Transverse colon (tissue), 4 donors: ENCODE measurements around the gene SMAD3.

Source experiments
- EP300 ChIP-seq: sonication (generic); formaldehyde crosslinking; IDR thresholded peaks from one replicate; pipeline ENCODE4 v1.6.1; 2017; ENCODE audit warnings: antibody characterized with exemption, low read depth
- POLR2A ChIP-seq: fragments of 450-650 bp; IDR thresholded peaks from one replicate; pipeline ENCODE4 v1.6.1; 2016; ENCODE audit warnings: antibody characterized with exemption, mild to moderate bottlenecking, moderate library complexity
- POLR2AphosphoS5 ChIP-seq, 3 donors: sonication (generic); formaldehyde crosslinking; IDR thresholded peaks; one replicate each; pipeline ENCODE4 v1.6.1; 2016; ENCODE audit warnings: antibody characterized with exemption in 3 of 3
- TF ChIP-seq, protein P1 (sequence below), 5 experiments: fragments of 200-600 bp in 3 of 5; fragments of 450-650 bp in 2 of 5; sonication (generic) in 3 of 5; IDR thresholded peaks; 1 replicate in 2 of 5; 2 replicates in 3 of 5; pipeline ENCODE4 v1.5.1; 2016 to 2017; ENCODE audit warnings: antibody characterized with exemption in 5 of 5, inconsistent platforms in 3 of 5, mild to moderate bottlenecking in 2 of 5, moderate library complexity in 1 of 5

DNA sequence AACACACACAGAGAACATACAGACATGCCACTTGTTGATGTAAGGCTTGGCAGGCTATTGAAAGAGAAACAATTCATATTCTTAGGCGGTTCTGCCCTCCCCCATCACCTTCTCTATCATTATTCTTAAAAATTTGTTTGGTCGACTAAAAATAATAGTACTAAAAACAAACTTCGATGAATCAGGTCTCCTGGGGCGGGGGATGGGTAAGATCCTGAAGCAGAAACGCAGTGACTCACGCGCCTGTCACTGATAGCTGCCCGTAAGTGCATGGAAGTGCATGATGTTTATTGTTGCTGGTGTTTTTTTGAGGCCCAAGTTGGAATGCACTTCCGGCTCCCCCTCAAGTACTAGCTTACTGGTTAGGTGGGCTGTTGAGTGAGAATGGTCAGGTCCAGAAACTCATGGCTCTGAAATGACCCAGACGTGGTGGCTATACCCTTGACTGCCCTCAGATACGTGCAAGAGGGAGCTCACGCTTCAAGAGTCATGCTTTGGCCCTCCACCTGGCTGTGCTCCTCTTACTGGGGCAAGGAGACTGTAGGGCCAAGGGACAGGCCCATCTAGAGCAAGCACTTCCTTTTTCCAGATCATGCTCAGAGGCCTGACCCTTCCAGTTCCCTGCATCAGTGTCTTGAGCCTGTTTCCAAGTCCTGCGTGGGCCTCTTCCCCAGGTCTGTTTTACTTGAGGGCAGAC, 10.9 kb downstream of the SMAD3 start:
- TF ChIP-seq, protein P1, sequence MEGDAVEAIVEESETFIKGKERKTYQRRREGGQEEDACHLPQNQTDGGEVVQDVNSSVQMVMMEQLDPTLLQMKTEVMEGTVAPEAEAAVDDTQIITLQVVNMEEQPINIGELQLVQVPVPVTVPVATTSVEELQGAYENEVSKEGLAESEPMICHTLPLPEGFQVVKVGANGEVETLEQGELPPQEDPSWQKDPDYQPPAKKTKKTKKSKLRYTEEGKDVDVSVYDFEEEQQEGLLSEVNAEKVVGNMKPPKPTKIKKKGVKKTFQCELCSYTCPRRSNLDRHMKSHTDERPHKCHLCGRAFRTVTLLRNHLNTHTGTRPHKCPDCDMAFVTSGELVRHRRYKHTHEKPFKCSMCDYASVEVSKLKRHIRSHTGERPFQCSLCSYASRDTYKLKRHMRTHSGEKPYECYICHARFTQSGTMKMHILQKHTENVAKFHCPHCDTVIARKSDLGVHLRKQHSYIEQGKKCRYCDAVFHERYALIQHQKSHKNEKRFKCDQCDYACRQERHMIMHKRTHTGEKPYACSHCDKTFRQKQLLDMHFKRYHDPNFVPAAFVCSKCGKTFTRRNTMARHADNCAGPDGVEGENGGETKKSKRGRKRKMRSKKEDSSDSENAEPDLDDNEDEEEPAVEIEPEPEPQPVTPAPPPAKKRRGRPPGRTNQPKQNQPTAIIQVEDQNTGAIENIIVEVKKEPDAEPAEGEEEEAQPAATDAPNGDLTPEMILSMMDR (IDR thresholded peaks at IDR 0.05): no peak
- TF ChIP-seq POLR2A: no peak
- TF ChIP-seq POLR2AphosphoS5 (IDR thresholded peaks at IDR 0.05): no peak
- TF ChIP-seq EP300: no peak
